Osteoblast (primary cell): ENCODE data around the gene MED12. TPM values are rescaled to one million over a fixed set of nuclear protein-coding genes. Genes with fewer than 3 reads are reported as not detected.

ENCODE experiments used
- DNase-seq: peaks from one replicate; pipeline ENCODE4 v3.0.0; 2011; ENCODE audit warnings: low spot score, mixed read lengths; ENCODE audit not compliant: insufficient read length; ENCODE audit errors: missing footprints
- H2AFZ ChIP-seq: 2 replicates; pipeline ENCODE4 v1.6.0; 2011; ENCODE audit warnings: mild to moderate bottlenecking, low read length
- H3K27ac ChIP-seq: 2 replicates; pipeline ENCODE4 v1.5.1; 2011; ENCODE audit warnings: mild to moderate bottlenecking, low read depth, low read length, moderate library complexity
- H3K27me3 ChIP-seq: 2 replicates; pipeline ENCODE4 v1.6.0; 2012; ENCODE audit warnings: mild to moderate bottlenecking, control low read depth, inconsistent platforms, low read length, moderate library complexity; ENCODE audit not compliant: insufficient read depth
- H3K36me3 ChIP-seq: 2 replicates; pipeline ENCODE4 v1.5.1; 2011; ENCODE audit warnings: mild to moderate bottlenecking, low read length, control low read depth, moderate library complexity; ENCODE audit not compliant: insufficient read depth
- H3K4me1 ChIP-seq: 2 replicates; pipeline ENCODE4 v1.5.1; 2011; ENCODE audit warnings: mild to moderate bottlenecking, low read length, control low read depth, moderate library complexity; ENCODE audit not compliant: insufficient read depth
- H3K4me2 ChIP-seq: 2 replicates; pipeline ENCODE4 v1.6.0; 2011; ENCODE audit warnings: mild to moderate bottlenecking, low read length; ENCODE audit not compliant: insufficient read depth
- H3K4me3 ChIP-seq: fragments of 200-600 bp; sonication (generic); 3 replicates; pipeline ENCODE4 v1.5.1; 2012; ENCODE audit warnings: mild to moderate bottlenecking, low read length, inconsistent platforms; ENCODE audit not compliant: insufficient read depth
- H3K79me2 ChIP-seq: 2 replicates; pipeline ENCODE4 v1.6.0; 2012; ENCODE audit warnings: mild to moderate bottlenecking, low read length, control low read depth, inconsistent platforms; ENCODE audit not compliant: insufficient read depth
- H3K9me3 ChIP-seq: 2 replicates; pipeline ENCODE4 v1.5.1; 2011; ENCODE audit warnings: low read depth, low read length, control low read depth
- H4K20me1 ChIP-seq: 2 replicates; pipeline ENCODE4 v1.6.0; 2012; ENCODE audit warnings: mild to moderate bottlenecking, low read length, control low read depth; ENCODE audit not compliant: insufficient read depth
- CTCF ChIP-seq: IDR thresholded peaks from 2 replicates; pipeline ENCODE4 v1.5.1; 2011; ENCODE audit warnings: mild to moderate bottlenecking, low read depth, low read length, moderate library complexity; ENCODE audit errors: extremely low read depth
- total RNA-seq: library from RNA; depleted of rRNA; stranded (reverse); fragments of >200 nt; gene quantifications from 2 replicates; pipeline ENCODE4 v1.2.3, GENCODE V29; 2012

The MED12 gene
- total RNA-seq, 1 donor = 24.2 TPM

DNA sequence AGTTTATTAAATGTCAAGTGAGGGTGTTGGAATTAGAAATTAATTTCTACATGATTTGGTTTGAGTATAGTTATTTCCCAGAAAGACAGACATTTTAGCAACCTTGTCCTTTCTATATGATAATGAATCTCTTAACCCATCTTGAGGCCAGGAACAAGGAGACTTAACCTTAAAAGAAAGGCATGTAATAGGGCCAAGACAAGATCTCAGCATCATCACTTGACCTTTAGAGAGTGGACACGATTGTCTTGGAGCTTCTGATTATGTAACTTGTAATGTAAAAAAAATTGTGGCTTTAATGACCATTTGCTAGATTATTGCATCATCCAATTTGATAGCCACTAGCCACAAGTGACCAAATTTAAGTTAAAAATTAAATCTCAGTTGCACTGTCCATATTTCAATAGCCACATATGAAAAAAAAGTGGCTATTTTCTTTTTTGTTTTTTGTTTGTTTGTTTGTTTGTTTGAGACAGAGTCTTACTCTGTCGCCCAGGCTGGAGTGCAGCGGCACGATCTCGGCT lies 36.2 kb upstream of the MED12 start:
- H3K4me1 ChIP-seq = peaks cover 9% of the 10 kb centered on the region
- no peak overlapping the region for H3K4me2 ChIP-seq
- no peak for TF ChIP-seq CTCF
- no peak overlapping the region for H3K4me3 ChIP-seq
- no peaks in the 10 kb centered on the region for H3K9me3 ChIP-seq
- H2AFZ ChIP-seq = no peak overlapping the region
- no peaks in the 10 kb centered on the region for H3K79me2 ChIP-seq
- no peak overlapping the region for H3K27ac ChIP-seq
- H3K27me3 ChIP-seq = peaks cover 24% of the 10 kb centered on the region
- no peaks in the 10 kb centered on the region for H3K36me3 ChIP-seq
- no peaks in the 10 kb centered on the region for H4K20me1 ChIP-seq
- no peak for DNase-seq

GRCh38 chrX:71082822-71083221 lies 35.6 kb upstream of the MED12 start:
- H3K4me3 ChIP-seq = no peak overlapping the region
- peaks cover 24% of the 10 kb centered on the region for H3K27me3 ChIP-seq
- no peaks in the 10 kb centered on the region for H4K20me1 ChIP-seq
- no peaks in the 10 kb centered on the region for H3K79me2 ChIP-seq
- peaks cover 9% of the 10 kb centered on the region for H3K4me1 ChIP-seq
- no peaks in the 10 kb centered on the region for H3K36me3 ChIP-seq
- DNase-seq = no peak
- H2AFZ ChIP-seq = no peak overlapping the region
- no peak for TF ChIP-seq CTCF
- no peaks in the 10 kb centered on the region for H3K9me3 ChIP-seq
- H3K27ac ChIP-seq = no peak overlapping the region
- H3K4me2 ChIP-seq = no peak overlapping the region

DNA sequence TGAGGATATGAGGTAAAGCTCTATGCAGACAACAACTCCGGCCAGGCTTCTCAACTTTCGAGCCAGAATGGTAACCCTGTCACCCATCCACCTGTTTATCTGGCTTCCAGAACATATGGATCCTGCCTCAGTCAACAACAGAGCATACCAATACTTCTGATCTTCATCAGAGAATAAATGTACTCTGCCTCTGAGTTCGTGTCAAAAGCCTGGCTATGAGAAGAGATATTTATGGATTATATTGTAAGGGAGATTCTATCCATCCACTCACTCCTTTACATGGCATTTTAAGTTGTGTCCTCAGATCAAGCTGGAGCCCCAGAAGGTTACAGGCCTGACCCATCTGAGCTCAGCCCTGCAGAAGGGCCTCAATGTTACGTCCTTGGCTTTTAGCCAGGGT lies 32.5 kb upstream of the MED12 start:
- no peak overlapping the region for H3K4me3 ChIP-seq
- peaks cover 19% of the 10 kb centered on the region for H3K27me3 ChIP-seq
- no peaks in the 10 kb centered on the region for H4K20me1 ChIP-seq
- no peak overlapping the region for H2AFZ ChIP-seq
- H3K79me2 ChIP-seq = no peaks in the 10 kb centered on the region
- TF ChIP-seq CTCF = no peak
- H3K4me1 ChIP-seq = peaks cover 9% of the 10 kb centered on the region
- H3K36me3 ChIP-seq = no peaks in the 10 kb centered on the region
- H3K4me2 ChIP-seq = no peak overlapping the region
- no peak for DNase-seq
- H3K27ac ChIP-seq = no peak overlapping the region
- no peaks in the 10 kb centered on the region for H3K9me3 ChIP-seq

GRCh38 chrX:71091263-71091662 lies 27.1 kb upstream of the MED12 start:
- Histone ChIP-seq H3K79me2 (no peaks in the 10 kb centered on the region), H3K27ac (no peak overlapping the region), H3K36me3 (no peaks in the 10 kb centered on the region), H3K4me2 (no peak overlapping the region), H3K27me3 (peaks cover under 1% of the 10 kb centered on the region), H3K4me1 (peaks cover 4% of the 10 kb centered on the region), H3K4me3 (no peak overlapping the region), H2AFZ (no peak overlapping the region), H3K9me3 (no peaks in the 10 kb centered on the region), H4K20me1 (no peaks in the 10 kb centered on the region)
- no peak for DNase-seq
- TF ChIP-seq CTCF = no peak
